OCI-LY7 (cell line): ENCODE data around the gene TENT5A. TPM values are rescaled to one million over a fixed set of nuclear protein-coding genes. Genes with fewer than 3 reads are reported as not detected.

ENCODE experiments used
- BruUV-seq: library from RNA; stranded (reverse); fragments of 400-500 nt; replicated peaks from 2 replicates; lab custom pipeline; 2021; lab: Mats Ljungman, UMichigan
- CTCF ChIA-PET: fragments of 300-600 bp; sonication (Branson Sonifier 250); formaldehyde crosslinking; loops from one replicate; lab custom pipeline; 2022; ENCODE audit warnings: antibody characterized with exemption; ENCODE audit not compliant: unreplicated experiment; lab: Charles Lee
- POLR2A ChIA-PET: fragments of 300-600 bp; sonication (Branson Sonifier 250); formaldehyde crosslinking; loops from one replicate; lab custom pipeline; 2022; ENCODE audit warnings: antibody characterized with exemption; lab: Charles Lee
- DNase-seq: peaks from one replicate; pipeline ENCODE4 v3.0.0-alpha.2; 2015; ENCODE audit warnings: low spot score
- H2AFZ ChIP-seq: fragments of 200-600 bp; sonication (generic), shearing (Covaris generic); 2 replicates; pipeline ENCODE4 v1.6.1; 2014; ENCODE audit warnings: mild to moderate bottlenecking, antibody characterized with exemption, low read length, moderate library complexity
- H3K27ac ChIP-seq: fragments of 200-600 bp; sonication (generic); 2 replicates; pipeline ENCODE4 v1.5.1; 2014; ENCODE audit warnings: mixed run types, low read depth, mild to moderate bottlenecking, moderate library complexity, low read length, inconsistent platforms; ENCODE audit not compliant: poor library complexity, severe bottlenecking
- H3K36me3 ChIP-seq: fragments of 200-600 bp; sonication (generic); 2 replicates; pipeline ENCODE4 v1.6.1; 2014; ENCODE audit warnings: mild to moderate bottlenecking, antibody characterized with exemption, low read length, moderate library complexity, mixed read lengths; ENCODE audit not compliant: insufficient read depth
- H3K4me1 ChIP-seq: fragments of 200-600 bp; sonication (generic); 2 replicates; pipeline ENCODE4 v1.5.1; 2014; ENCODE audit warnings: mild to moderate bottlenecking, low read length; ENCODE audit not compliant: insufficient read depth, poor library complexity, severe bottlenecking
- H3K4me2 ChIP-seq: fragments of 200-600 bp; sonication (generic); 2 replicates; pipeline ENCODE4 v1.6.1; 2014; ENCODE audit warnings: mild to moderate bottlenecking, low read length
- H3K4me3 ChIP-seq: fragments of 200-600 bp; sonication (generic); 2 replicates; pipeline ENCODE4 v1.5.1; 2014; ENCODE audit warnings: mild to moderate bottlenecking, low read depth, low read length; ENCODE audit not compliant: poor library complexity, severe bottlenecking
- H3K79me2 ChIP-seq: fragments of 200-600 bp; sonication (generic); 2 replicates; pipeline ENCODE4 v1.6.1; 2016; ENCODE audit warnings: low read depth, mild to moderate bottlenecking, low read length, moderate library complexity, mixed read lengths; ENCODE audit not compliant: insufficient read depth
- H3K9me2 ChIP-seq: fragments of 200-600 bp; sonication (generic); 2 replicates; pipeline ENCODE4 v1.6.1; 2016; ENCODE audit warnings: mild to moderate bottlenecking, low read length, mixed read lengths; ENCODE audit not compliant: insufficient read depth
- H3K9me3 ChIP-seq: fragments of 200-600 bp; sonication (generic); 2 replicates; pipeline ENCODE4 v1.6.1; 2014; ENCODE audit warnings: mild to moderate bottlenecking, mixed run types, low read length, mixed read lengths
- H4K20me1 ChIP-seq: fragments of 200-600 bp; sonication (generic); 2 replicates; pipeline ENCODE4 v1.6.1; 2014; ENCODE audit warnings: mild to moderate bottlenecking, antibody characterized with exemption, low read length, moderate library complexity, mixed read lengths; ENCODE audit not compliant: insufficient read depth
- CTCF ChIP-seq: fragments of 200-600 bp; sonication (generic); conservative IDR thresholded peaks from 2 replicates; pipeline ENCODE4 v1.5.1; 2014; ENCODE audit warnings: mild to moderate bottlenecking, antibody characterized with exemption, low read length, moderate library complexity, mixed read lengths
- EZH2phosphoT487 ChIP-seq: fragments of 200-600 bp; sonication (generic); IDR thresholded peaks from 2 replicates; pipeline ENCODE4 v1.6.1; 2018; ENCODE audit warnings: low read depth, borderline replicate concordance, mild to moderate bottlenecking, mixed run types, antibody characterized with exemption, low read length, moderate library complexity, mixed read lengths
- intact Hi-C: fragments of 100-400 bp; cut with micrococcal nuclease; formaldehyde crosslinking; loops from one replicate; pipeline ENCODE4 v1.10.0; 2022; ENCODE audit not compliant: unreplicated experiment
- total RNA-seq, 2 experiments: library from RNA; depleted of rRNA in 1 of 2; stranded (reverse); fragments of >200 nt in 1 of 2; shearing (Covaris generic) in 1 of 2; gene quantifications; 2 replicates each; pipeline ENCODE4 v1.2.3, GENCODE V29; 2014 to 2022

The TENT5A gene
- total RNA-seq, 2 experiments from 2014 or later, result not detected

GRCh38 chr6:81799323-81799722 lies 46.8 kb upstream of the TENT5A start:
- ChIA-PET CTCF (no interaction called here), POLR2A (no interaction called here)
- no peak overlapping the region for H3K27ac ChIP-seq
- no peak overlapping the region for H3K4me2 ChIP-seq
- H2AFZ ChIP-seq, result no peak overlapping the region
- no peaks in the 10 kb centered on the region for H3K9me3 ChIP-seq
- H3K79me2 ChIP-seq, result no peaks in the 10 kb centered on the region
- no peaks in the 10 kb centered on the region for H3K4me1 ChIP-seq
- TF ChIP-seq EZH2phosphoT487, result no peak
- TF ChIP-seq CTCF, result no peak
- H3K36me3 ChIP-seq, result no peaks in the 10 kb centered on the region
- H3K4me3 ChIP-seq, result no peak overlapping the region
- no peaks in the 10 kb centered on the region for H3K9me2 ChIP-seq
- H4K20me1 ChIP-seq, result no peaks in the 10 kb centered on the region
- intact Hi-C loops, result no loop called here
- no peak for DNase-seq
- no TSS peak for BruUV-seq

GRCh38 chr6:81797591-81797990 lies 45.1 kb upstream of the TENT5A start:
- ChIA-PET POLR2A (no interaction called here), CTCF (no interaction called here)
- H3K4me3 ChIP-seq, result no peak overlapping the region
- DNase-seq, result no peak
- H3K4me1 ChIP-seq, result no peaks in the 10 kb centered on the region
- H3K9me2 ChIP-seq, result no peaks in the 10 kb centered on the region
- H4K20me1 ChIP-seq, result no peaks in the 10 kb centered on the region
- H3K9me3 ChIP-seq, result no peaks in the 10 kb centered on the region
- no peak for TF ChIP-seq EZH2phosphoT487
- TF ChIP-seq CTCF, result no peak
- H3K4me2 ChIP-seq, result no peak overlapping the region
- no peaks in the 10 kb centered on the region for H3K79me2 ChIP-seq
- no peak overlapping the region for H2AFZ ChIP-seq
- no TSS peak for BruUV-seq
- intact Hi-C loops, result no loop called here
- H3K36me3 ChIP-seq, result no peaks in the 10 kb centered on the region
- no peak overlapping the region for H3K27ac ChIP-seq

- Histone ChIP-seq H2AFZ (no peak overlapping the region), H3K4me2 (no peak overlapping the region), H3K9me3 (no peaks in the 10 kb centered on the region), H3K79me2 (no peaks in the 10 kb centered on the region), H3K9me2 (no peaks in the 10 kb centered on the region), H3K4me3 (no peak overlapping the region), H4K20me1 (no peaks in the 10 kb centered on the region), H3K4me1 (no peaks in the 10 kb centered on the region), H3K36me3 (no peaks in the 10 kb centered on the region), H3K27ac (no peak overlapping the region)
- ChIA-PET POLR2A (no interaction called here), CTCF (no interaction called here)
- BruUV-seq, result no TSS peak
- intact Hi-C loops, result no loop called here
- TF ChIP-seq EZH2phosphoT487 (no peak), CTCF (no peak)
- no peak for DNase-seq
These were observed 43.4 kb upstream of the TENT5A start for GRCh38 chr6:81795890-81796289.
